CD14-positive monocyte (primary cell): Measurements from ENCODE around the gene DOCK4. TPM values are rescaled to one million over a fixed set of nuclear protein-coding genes. Genes with fewer than 3 reads are reported as not detected.

ENCODE experiments used
- DNase-seq, 3 donors: peaks; one replicate each; pipeline ENCODE4 v3.0.0-alpha.2; 2011 to 2022
- H2AFZ ChIP-seq: 2 replicates; pipeline ENCODE4 v1.6.0; 2012; ENCODE audit warnings: mild to moderate bottlenecking, low read depth, low read length, inconsistent platforms; ENCODE audit not compliant: insufficient read depth, poor library complexity, severe bottlenecking
- H3K27ac ChIP-seq, 2 donors: 1 replicate in 1 of 2; 2 replicates in 1 of 2; pipeline ENCODE4 v1.5.1; 2012 to 2013; ENCODE audit warnings: low read length in 2 of 2, control low read depth in 1 of 2, inconsistent platforms in 1 of 2, low read depth in 1 of 2, mild to moderate bottlenecking in 1 of 2
- H3K27me3 ChIP-seq, 2 donors: one replicate each; pipeline versions ENCODE4 v1.6.0 to v1.6.1; 2011 to 2013; ENCODE audit warnings: low read length in 2 of 2; ENCODE audit not compliant: control insufficient read depth in 2 of 2, insufficient read depth in 2 of 2
- H3K36me3 ChIP-seq, 2 donors: replicated peaks in 1 of 2; 1 replicate in 1 of 2; 2 replicates in 1 of 2; pipeline versions ENCODE4 v1.5.1 to v1.6.1; 2012 to 2013; ENCODE audit warnings: low read length in 2 of 2, control low read depth in 1 of 2, inconsistent platforms in 1 of 2, mild to moderate bottlenecking in 1 of 2; ENCODE audit not compliant: insufficient read depth in 2 of 2, control insufficient read depth in 1 of 2
- H3K4me1 ChIP-seq, 2 donors: 1 replicate in 1 of 2; 2 replicates in 1 of 2; pipeline versions ENCODE4 v1.5.1 to v1.6.1; 2012 to 2013; ENCODE audit warnings: low read length in 2 of 2, control low read depth in 1 of 2, inconsistent platforms in 1 of 2, mild to moderate bottlenecking in 1 of 2, moderate library complexity in 1 of 2; ENCODE audit not compliant: insufficient read depth in 2 of 2, control insufficient read depth in 1 of 2
- H3K4me2 ChIP-seq: replicated peaks from 2 replicates; pipeline ENCODE3; 2012; ENCODE audit warnings: low read length, moderate library complexity, mild to moderate bottlenecking; ENCODE audit not compliant: poor library complexity, severe bottlenecking; ENCODE audit errors: extremely low read depth
- H3K4me3 ChIP-seq, 3 experiments: fragments of 200-600 bp in 1 of 3; sonication (generic) in 1 of 3; replicated peaks in 1 of 3; 1 replicate in 2 of 3; 2 replicates in 1 of 3; pipeline ENCODE4 v1.5.1; 2011 to 2013; ENCODE audit warnings: low read length in 3 of 3, mild to moderate bottlenecking in 3 of 3, control low read depth in 2 of 3, low read depth in 2 of 3, inconsistent platforms in 1 of 3, moderate library complexity in 1 of 3
- H3K79me2 ChIP-seq: 2 replicates; pipeline ENCODE4 v1.6.0; 2012; ENCODE audit warnings: mild to moderate bottlenecking, control low read depth, inconsistent platforms, low read length, moderate library complexity; ENCODE audit not compliant: insufficient read depth
- H3K9ac ChIP-seq: 2 replicates; pipeline ENCODE4 v1.6.0; 2017; ENCODE audit warnings: low read length, mild to moderate bottlenecking; ENCODE audit not compliant: insufficient read depth, poor library complexity, severe bottlenecking
- H3K9me3 ChIP-seq, 2 donors: replicated peaks in 1 of 2; 1 replicate in 1 of 2; 2 replicates in 1 of 2; pipeline versions ENCODE4 v1.5.1 to v1.6.1; 2012 to 2013; ENCODE audit warnings: low read length in 2 of 2, control low read depth in 1 of 2; ENCODE audit not compliant: control insufficient read depth in 1 of 2, insufficient read depth in 1 of 2
- H4K20me1 ChIP-seq: 2 replicates; pipeline ENCODE4 v1.6.0; 2012; ENCODE audit warnings: mild to moderate bottlenecking, low read length, control low read depth, moderate library complexity; ENCODE audit not compliant: insufficient read depth
- H3K27ac Mint-ChIP-seq, 7 donors: one replicate each; pipeline ENCODE4 v1.8.0; 2020; ENCODE audit warnings: mild to moderate bottlenecking in 7 of 7, mixed read lengths in 7 of 7, moderate library complexity in 6 of 7, inconsistent platforms in 2 of 7
- H3K27me3 Mint-ChIP-seq, 3 donors: one replicate each; pipeline ENCODE4 v1.8.0; 2021 to 2022; ENCODE audit warnings: low read depth in 3 of 3, mild to moderate bottlenecking in 3 of 3, mixed read lengths in 3 of 3, moderate library complexity in 3 of 3, inconsistent platforms in 1 of 3
- H3K36me3 Mint-ChIP-seq, 2 donors: one replicate each; pipeline ENCODE4 v1.8.0; 2020; ENCODE audit warnings: mixed read lengths in 2 of 2, inconsistent platforms in 1 of 2, mild to moderate bottlenecking in 1 of 2
- H3K4me1 Mint-ChIP-seq: one replicate; pipeline ENCODE4 v1.8.0; 2020; ENCODE audit warnings: mild to moderate bottlenecking, mixed read lengths
- H3K4me3 Mint-ChIP-seq, 2 donors: one replicate each; pipeline ENCODE4 v1.8.0; 2020; ENCODE audit warnings: mild to moderate bottlenecking in 2 of 2, mixed read lengths in 2 of 2, moderate library complexity in 1 of 2
- H3K9me3 Mint-ChIP-seq, 7 donors: one replicate each; pipeline ENCODE4 v1.8.0; 2020 to 2022; ENCODE audit warnings: mixed read lengths in 7 of 7, mild to moderate bottlenecking in 6 of 7, moderate library complexity in 6 of 7, inconsistent platforms in 2 of 7
- CTCF ChIP-seq: fragments of 200-600 bp; IDR thresholded peaks from one replicate; pipeline ENCODE4 v1.8.0; 2022; ENCODE audit warnings: antibody characterized with exemption, mild to moderate bottlenecking
- WGBS: methylation state at CpG from one replicate; pipeline ENCODE4 v1.1.5; 2013; ENCODE audit warnings: missing lambda C conversion rate; ENCODE audit not compliant: insufficient coverage; 5-methylcytosine and 5-hydroxymethylcytosine counted together
- intact Hi-C, 2 donors: fragments of 100-400 bp; cut with micrococcal nuclease; formaldehyde crosslinking; loops; one replicate each; pipeline versions ENCODE4 v1.15.0 to v1.15.1; 2023
- polyA plus RNA-seq, 3 donors: library from polyadenylated mRNA; depleted of rRNA in 1 of 3; unstranded in 2 of 3; stranded (reverse) in 1 of 3; fragments of 300-500 nt in 2 of 3; fragments of >200 nt in 1 of 3; fragmentation: Illumina TruSeq in 2 of 3; gene quantifications; 1 replicate in 2 of 3; 2 replicates in 1 of 3; pipeline ENCODE4 v1.2.3, GENCODE V29; 2012 to 2021

DOCK4 gene
- polyA plus RNA-seq, 3 donors: 1.3 to 5.0 (median 2.7) TPM

GRCh38 chr7:111864291-111864976, 341.8 kb downstream of the DOCK4 start:
- Histone ChIP-seq H3K4me1 (no peaks in the 10 kb centered on the region), H3K4me2 (no peak overlapping the region), H4K20me1 (no peaks in the 10 kb centered on the region), H2AFZ (no peak overlapping the region), H3K79me2 (no peaks in the 10 kb centered on the region), H3K27me3 (no peaks in the 10 kb centered on the region), H3K9ac (no peak overlapping the region), H3K4me3 (no peak overlapping the region), H3K27ac (no peak overlapping the region), H3K9me3 (no peaks in the 10 kb centered on the region), H3K36me3 (no peaks in the 10 kb centered on the region)
- Mint-ChIP-seq H3K36me3 (no peaks in the 10 kb centered on the region), H3K9me3 (no peaks in the 10 kb centered on the region), H3K27ac (no peak overlapping the region), H3K4me3 (no peak overlapping the region), H3K4me1 (no peaks in the 10 kb centered on the region), H3K27me3 (no peaks in the 10 kb centered on the region)
- DNase-seq: no peak
- no peak for TF ChIP-seq CTCF
- 100% methylated on average over 1 of the region's 8 CpGs for WGBS
- intact Hi-C loops: no loop called here

- 96% methylated on average over 5 of the region's 7 CpGs for WGBS
- Histone ChIP-seq H3K36me3 (no peaks in the 10 kb centered on the region), H3K4me1 (no peaks in the 10 kb centered on the region), H3K9ac (no peak overlapping the region), H3K27ac (no peak overlapping the region), H3K27me3 (no peaks in the 10 kb centered on the region), H3K4me2 (no peak overlapping the region), H2AFZ (no peak overlapping the region), H3K79me2 (no peaks in the 10 kb centered on the region), H3K4me3 (no peak overlapping the region), H3K9me3 (no peaks in the 10 kb centered on the region), H4K20me1 (no peaks in the 10 kb centered on the region)
- Mint-ChIP-seq H3K4me3 (no peak overlapping the region), H3K27ac (no peak overlapping the region), H3K9me3 (no peaks in the 10 kb centered on the region), H3K4me1 (no peaks in the 10 kb centered on the region), H3K36me3 (no peaks in the 10 kb centered on the region), H3K27me3 (no peaks in the 10 kb centered on the region)
- no peak for DNase-seq
- TF ChIP-seq CTCF: no peak
- intact Hi-C loops: no loop called here
Measured at GRCh38 chr7:111863269-111863668, 342.9 kb downstream of the DOCK4 start.
